ENCODE measurements around the gene ENG.
"Not testable (repeated sequence)": the region's sequence is repeated elsewhere in the genome, so short reads cannot be mapped to it uniquely, and the experiment has no call there.

ENG gene

GRCh38 chr9:127863191-127863621 lies 8.7 kb upstream of the ENG start:
- no peak for DNase-seq

- DNase-seq = peak in 4 of 5 donors; percentile 11 to 58 (median 34)
Measured at GRCh38 chr9:127862075-127863011, 7.9 kb upstream of the ENG start.

- no peak for DNase-seq
Measured at GRCh38 chr9:127860779-127861178, 6.3 kb upstream of the ENG start.

GRCh38 chr9:127860260-127860659 lies 5.8 kb upstream of the ENG start:
- no peak for DNase-seq

GRCh38 chr9:127858041-127858512 lies 3.6 kb upstream of the ENG start:
- no peak for DNase-seq

- no peak for DNase-seq
Measured at GRCh38 chr9:127857278-127857677, 2.8 kb upstream of the ENG start.

- DNase-seq = no peak
Measured at GRCh38 chr9:127856729-127857116, 2.3 kb upstream of the ENG start.

- DNase-seq = no peak
Measured at GRCh38 chr9:127856094-127856728, 1.8 kb upstream of the ENG start.

GRCh38 chr9:127855522-127855921 lies 1.1 kb upstream of the ENG start:
- DNase-seq = no peak

GRCh38 chr9:127854960-127855359 lies 502 bp upstream of the ENG start:
- DNase-seq = no peak

- no peak for DNase-seq
Measured at GRCh38 chr9:127853312-127854183, 910 bp downstream of the ENG start.

- no peak for DNase-seq
Measured at GRCh38 chr9:127852829-127853228, 1.6 kb downstream of the ENG start.

GRCh38 chr9:127850286-127850830 lies 4.1 kb downstream of the ENG start:
- no peak for DNase-seq

GRCh38 chr9:127848756-127849504 lies 5.5 kb downstream of the ENG start:
- no peak for DNase-seq

GRCh38 chr9:127847833-127848755 lies 6.4 kb downstream of the ENG start:
- no peak for DNase-seq

- DNase-seq = no peak
Measured at GRCh38 chr9:127847178-127847510, 7.3 kb downstream of the ENG start.

GRCh38 chr9:127846443-127847177 lies 7.8 kb downstream of the ENG start:
- no peak for DNase-seq

- DNase-seq = not testable (repeated sequence)
Measured at GRCh38 chr9:127845619-127846018, 8.8 kb downstream of the ENG start.

- no peak for DNase-seq
Measured at GRCh38 chr9:127844821-127845359, 9.6 kb downstream of the ENG start.
